Nephron (organoid): Measurements from ENCODE around the gene NEDD4L.
A peak's percentile ranks its signal among the peaks of the same experiment; 100 is the strongest.

ENCODE experiments used
- H3K27ac Mint-ChIP-seq, 3 experiments: 2 replicates each; pipeline ENCODE4 v1.8.0; 2020; ENCODE audit warnings: mixed read lengths in 3 of 3, mild to moderate bottlenecking in 2 of 3, moderate library complexity in 1 of 3
- H3K27me3 Mint-ChIP-seq: 2 replicates; pipeline ENCODE4 v1.8.0; 2021; ENCODE audit warnings: low read depth, mild to moderate bottlenecking, moderate library complexity, mixed read lengths
- H3K36me3 Mint-ChIP-seq: 2 replicates; pipeline ENCODE4 v1.8.0; 2020; ENCODE audit warnings: low read depth, mixed read lengths
- H3K4me1 Mint-ChIP-seq: 2 replicates; pipeline ENCODE4 v1.8.0; 2020; ENCODE audit warnings: mixed read lengths
- H3K4me3 Mint-ChIP-seq, 3 experiments: 2 replicates each; pipeline ENCODE4 v1.8.0; 2020; ENCODE audit warnings: mild to moderate bottlenecking in 3 of 3, mixed read lengths in 3 of 3, moderate library complexity in 2 of 3
- H3K9me3 Mint-ChIP-seq: 2 replicates; pipeline ENCODE4 v1.8.0; 2020; ENCODE audit warnings: mixed read lengths
- CTCF ChIP-seq, 3 experiments: fragments of 200-600 bp; sonication (generic); IDR thresholded peaks; one replicate each; pipeline ENCODE4 v1.5.0; 2021; ENCODE audit warnings: antibody characterized with exemption in 3 of 3; ENCODE audit not compliant: unreplicated experiment in 3 of 3

NEDD4L gene

GRCh38 chr18:58367425-58368140 lies 323.6 kb downstream of the NEDD4L start:
- peaks cover 79% of the 10 kb centered on the region for H3K36me3 Mint-ChIP-seq
- no peaks in the 10 kb centered on the region for H3K9me3 Mint-ChIP-seq
- no peak overlapping the region for H3K4me3 Mint-ChIP-seq
- no peak overlapping the region for H3K27ac Mint-ChIP-seq
- H3K27me3 Mint-ChIP-seq: no peaks in the 10 kb centered on the region
- H3K4me1 Mint-ChIP-seq: peaks cover 5% of the 10 kb centered on the region
- TF ChIP-seq CTCF (IDR thresholded peaks at IDR 0.05; ENCODE audit: unreplicated experiment in 3 of 3): no peak

GRCh38 chr18:58369616-58370015 lies 325.6 kb downstream of the NEDD4L start:
- H3K4me1 Mint-ChIP-seq: peaks cover 10% of the 10 kb centered on the region
- H3K9me3 Mint-ChIP-seq: no peaks in the 10 kb centered on the region
- no peak for TF ChIP-seq CTCF (IDR thresholded peaks at IDR 0.05; ENCODE audit: unreplicated experiment in 3 of 3)
- no peak overlapping the region for H3K4me3 Mint-ChIP-seq
- peak overlapping the region in 2 of 3 experiments; percentile 18 to 80 for H3K27ac Mint-ChIP-seq
- no peaks in the 10 kb centered on the region for H3K27me3 Mint-ChIP-seq
- peaks cover 86% of the 10 kb centered on the region for H3K36me3 Mint-ChIP-seq

GRCh38 chr18:58370038-58370580 lies 326.1 kb downstream of the NEDD4L start:
- H3K36me3 Mint-ChIP-seq: peaks cover 86% of the 10 kb centered on the region
- H3K9me3 Mint-ChIP-seq: no peaks in the 10 kb centered on the region
- H3K4me3 Mint-ChIP-seq: no peak overlapping the region
- no peak for TF ChIP-seq CTCF (IDR thresholded peaks at IDR 0.05; ENCODE audit: unreplicated experiment in 3 of 3)
- peaks cover 10% of the 10 kb centered on the region for H3K4me1 Mint-ChIP-seq
- peak overlapping the region; percentile 18 to 80 (median 50) for H3K27ac Mint-ChIP-seq
- H3K27me3 Mint-ChIP-seq: no peaks in the 10 kb centered on the region

GRCh38 chr18:58370612-58371011 lies 326.6 kb downstream of the NEDD4L start:
- Mint-ChIP-seq H3K4me3 (no peak overlapping the region), H3K27ac (peak overlapping the region in 1 of 3 experiments; percentile 80), H3K9me3 (no peaks in the 10 kb centered on the region), H3K36me3 (peaks cover 86% of the 10 kb centered on the region), H3K27me3 (no peaks in the 10 kb centered on the region), H3K4me1 (peaks cover 15% of the 10 kb centered on the region)
- TF ChIP-seq CTCF (IDR thresholded peaks at IDR 0.05; ENCODE audit: unreplicated experiment in 3 of 3): no peak

GRCh38 chr18:58373481-58373880 lies 329.5 kb downstream of the NEDD4L start:
- Mint-ChIP-seq H3K4me3 (no peak overlapping the region), H3K4me1 (peaks cover 42% of the 10 kb centered on the region), H3K36me3 (peaks cover 80% of the 10 kb centered on the region), H3K27me3 (no peaks in the 10 kb centered on the region), H3K9me3 (no peaks in the 10 kb centered on the region), H3K27ac (no peak overlapping the region)
- TF ChIP-seq CTCF (IDR thresholded peaks at IDR 0.05; ENCODE audit: unreplicated experiment in 3 of 3): no peak

GRCh38 chr18:58375051-58375450 lies 331.0 kb downstream of the NEDD4L start:
- peaks cover 74% of the 10 kb centered on the region for H3K36me3 Mint-ChIP-seq
- H3K9me3 Mint-ChIP-seq: no peaks in the 10 kb centered on the region
- H3K27ac Mint-ChIP-seq: no peak overlapping the region
- TF ChIP-seq CTCF (IDR thresholded peaks at IDR 0.05; ENCODE audit: unreplicated experiment in 3 of 3): no peak
- no peak overlapping the region for H3K4me3 Mint-ChIP-seq
- no peaks in the 10 kb centered on the region for H3K27me3 Mint-ChIP-seq
- peaks cover 51% of the 10 kb centered on the region for H3K4me1 Mint-ChIP-seq
